GM23338 (cell line): ENCODE data around the gene SLC12A7.

Source experiments
- CREB1 ChIP-seq: fragments of 250-450 bp; sonication (Bioruptor Pico); IDR thresholded peaks from 2 replicates; pipeline ENCODE4 v1.5.0; 2020; ENCODE audit warnings: low read depth, mild to moderate bottlenecking, moderate library complexity
- CTCF ChIP-seq, 2 experiments: fragments of 200-600 bp in 1 of 2; sonication (generic) in 1 of 2; conservative IDR thresholded peaks; 2 replicates each; pipeline versions ENCODE4 v1.5.1 to v1.6.1; 2016 to 2017; ENCODE audit warnings: antibody characterized with exemption in 2 of 2, low read depth in 2 of 2, mild to moderate bottlenecking in 2 of 2, moderate library complexity in 1 of 2
- EZH2 ChIP-seq: fragments of 200-600 bp; sonication (generic); IDR thresholded peaks from one replicate; pipeline ENCODE4 v1.8.0; 2017; ENCODE audit warnings: antibody characterized with exemption, mild to moderate bottlenecking, low read depth; ENCODE audit not compliant: unreplicated experiment
- JUNB ChIP-seq: IDR thresholded peaks from one replicate; pipeline ENCODE4 v1.6.1; 2016; ENCODE audit warnings: antibody characterized with exemption; ENCODE audit not compliant: unreplicated experiment
- POLR2AphosphoS5 ChIP-seq: IDR thresholded peaks from 2 replicates; pipeline ENCODE4 v1.6.1; 2016; ENCODE audit warnings: antibody characterized with exemption, low read depth
- REST ChIP-seq: IDR thresholded peaks from one replicate; pipeline ENCODE4 v1.6.1; 2018; ENCODE audit warnings: antibody characterized with exemption; ENCODE audit not compliant: unreplicated experiment
- ZNF331 ChIP-seq: fragments of 250-450 bp; sonication (Bioruptor Pico); IDR thresholded peaks from 2 replicates; pipeline ENCODE4 v1.5.0; 2020; ENCODE audit warnings: low read depth, mild to moderate bottlenecking, moderate library complexity
- TF ChIP-seq, protein P1 (sequence below): IDR thresholded peaks from 2 replicates; pipeline ENCODE4 v1.6.1; 2016; ENCODE audit warnings: antibody characterized with exemption

DNA sequence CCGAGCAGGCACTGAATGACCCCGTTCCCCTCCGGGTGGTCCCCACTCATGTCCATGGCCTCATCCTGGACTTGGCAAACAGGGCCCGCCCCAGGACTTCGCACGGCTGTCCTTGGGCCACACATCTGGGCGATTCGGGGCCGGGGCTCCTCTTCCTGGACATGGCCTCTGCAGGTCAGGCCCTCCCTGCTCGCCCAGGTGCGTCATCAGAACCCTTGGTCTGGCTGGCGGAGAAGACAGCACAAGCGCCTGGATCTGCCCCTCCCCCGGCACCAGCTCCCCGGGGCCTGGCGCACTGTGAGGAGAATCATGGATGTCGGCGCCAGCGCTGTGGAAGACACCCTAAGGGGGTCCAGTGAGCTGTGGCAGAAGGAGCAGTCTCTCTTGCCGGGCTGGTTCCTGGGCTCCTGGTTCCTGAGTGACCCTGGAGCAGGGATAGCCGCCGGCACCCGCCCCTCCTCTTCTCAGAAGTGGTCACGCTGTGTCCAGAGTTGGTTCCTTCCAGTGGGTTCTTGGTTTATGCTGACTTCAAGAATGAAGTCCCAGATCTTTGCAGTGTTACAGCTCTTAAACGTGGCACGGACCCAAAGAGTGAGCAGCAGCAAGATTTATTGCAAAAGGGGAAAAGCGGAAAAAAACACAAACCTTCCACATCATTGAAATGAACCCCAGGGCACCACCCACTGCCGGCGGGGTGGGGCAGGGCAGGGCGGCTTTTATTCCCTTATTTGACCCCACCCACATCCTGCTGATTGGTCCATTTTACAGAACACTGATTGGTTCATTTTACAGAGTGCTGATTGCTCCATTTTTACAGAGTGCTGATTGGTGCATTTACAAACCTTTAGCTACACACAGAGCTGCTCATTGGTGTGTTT is 25.9 kb upstream of the SLC12A7 start:
- TF ChIP-seq CTCF (conservative IDR thresholded peaks at IDR 0.05; ENCODE audit: low read depth in 2 of 2) (no peak), POLR2AphosphoS5 (no peak), REST (no peak), ZNF331 (CRISPR knock-in tag) (no peak), EZH2 (no peak), CREB1 (no peak), JUNB (no peak)
- TF ChIP-seq, protein P1, sequence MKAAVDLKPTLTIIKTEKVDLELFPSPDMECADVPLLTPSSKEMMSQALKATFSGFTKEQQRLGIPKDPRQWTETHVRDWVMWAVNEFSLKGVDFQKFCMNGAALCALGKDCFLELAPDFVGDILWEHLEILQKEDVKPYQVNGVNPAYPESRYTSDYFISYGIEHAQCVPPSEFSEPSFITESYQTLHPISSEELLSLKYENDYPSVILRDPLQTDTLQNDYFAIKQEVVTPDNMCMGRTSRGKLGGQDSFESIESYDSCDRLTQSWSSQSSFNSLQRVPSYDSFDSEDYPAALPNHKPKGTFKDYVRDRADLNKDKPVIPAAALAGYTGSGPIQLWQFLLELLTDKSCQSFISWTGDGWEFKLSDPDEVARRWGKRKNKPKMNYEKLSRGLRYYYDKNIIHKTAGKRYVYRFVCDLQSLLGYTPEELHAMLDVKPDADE = no peak
